ENCODE measurements around the gene EML6.
"Not testable (repeated sequence)": the region's sequence is repeated elsewhere in the genome, so short reads cannot be mapped to it uniquely, and the experiment has no call there.

EML6 gene

GRCh38 chr2:54855434-54855833, 132.0 kb downstream of the EML6 start:
- DNase-seq = no peak

GRCh38 chr2:54858021-54858681, 134.7 kb downstream of the EML6 start:
- DNase-seq = no peak

GRCh38 chr2:54859416-54859815, 136.0 kb downstream of the EML6 start:
- no peak for DNase-seq

DNA sequence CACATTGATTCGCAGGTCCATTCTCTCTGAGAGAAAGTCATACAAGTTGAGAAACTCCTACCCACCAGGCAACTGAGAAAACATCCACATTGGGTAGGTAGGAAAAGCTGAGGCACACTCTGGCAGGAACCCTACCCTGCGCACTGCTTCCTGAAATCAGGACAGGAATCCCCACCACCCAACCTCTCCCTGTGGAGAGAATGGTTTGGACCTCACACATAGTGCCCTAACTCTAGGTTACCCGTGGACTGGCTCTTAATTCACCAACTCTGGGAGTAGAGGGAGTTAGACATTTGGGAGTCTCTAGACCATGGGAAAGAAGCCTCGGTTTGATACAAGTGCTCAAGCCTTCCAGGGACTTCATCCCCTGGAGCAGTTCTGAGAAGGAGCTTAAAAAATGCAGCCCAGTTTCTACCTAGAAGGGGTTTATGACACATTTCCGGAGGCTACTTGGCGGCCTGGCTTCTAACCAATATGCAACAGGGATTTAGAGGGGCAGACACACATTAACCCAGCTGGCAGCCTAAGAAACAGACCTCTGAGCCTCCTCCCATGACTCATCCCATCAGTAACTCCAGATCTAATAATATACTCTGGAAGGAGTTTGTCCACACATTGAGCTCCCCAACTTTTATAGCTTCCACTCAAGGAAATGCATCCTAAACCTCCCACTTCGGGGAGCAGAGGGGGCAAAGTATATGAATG, 136.7 kb downstream of the EML6 start:
- no peak for DNase-seq

DNA sequence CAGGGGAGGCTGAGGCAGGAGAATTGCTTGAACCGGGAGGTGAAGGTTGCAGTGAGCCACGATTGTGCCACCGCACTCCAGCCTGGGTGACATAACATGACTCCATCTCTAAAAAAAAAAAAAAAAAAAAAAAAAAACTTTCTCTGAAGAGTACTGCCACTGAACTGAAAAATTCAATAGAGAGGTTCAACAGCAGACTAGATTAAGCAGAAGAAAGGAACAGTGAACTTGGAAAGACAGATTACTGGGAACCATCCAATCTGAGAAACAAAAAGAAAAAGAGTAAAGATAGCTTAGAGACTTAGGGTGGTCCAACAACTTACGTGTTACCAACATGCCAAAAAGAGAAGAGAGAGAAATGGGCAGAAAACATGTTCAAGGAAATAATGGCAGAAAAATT, 138.8 kb downstream of the EML6 start:
- no peak for DNase-seq

DNA sequence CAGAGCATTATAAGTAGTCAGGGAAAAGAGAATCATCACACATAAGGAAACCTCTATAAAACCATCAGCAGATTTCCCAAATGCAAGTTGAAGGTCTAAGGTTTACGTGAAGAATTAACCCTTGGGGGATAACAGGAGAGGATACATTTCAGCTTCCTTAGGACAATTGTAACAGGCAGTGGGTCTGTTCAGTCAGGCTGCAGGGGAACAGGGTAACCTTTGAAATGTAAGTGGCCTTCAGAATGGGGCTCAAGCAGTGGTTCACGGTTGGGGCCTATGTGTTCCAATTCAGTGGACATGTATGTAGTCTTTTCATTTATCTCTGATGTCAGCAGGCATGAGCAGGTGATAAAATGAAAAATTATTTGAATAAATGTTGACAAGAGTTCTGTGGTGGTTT, 139.3 kb downstream of the EML6 start:
- DNase-seq = no peak

- no peak for DNase-seq
These were observed 140.2 kb downstream of the EML6 start for GRCh38 chr2:54863660-54864059.

GRCh38 chr2:54864096-54864495, 140.6 kb downstream of the EML6 start:
- no peak for DNase-seq

GRCh38 chr2:54864727-54865126, 141.3 kb downstream of the EML6 start:
- no peak for DNase-seq

- DNase-seq = no peak
These were observed 142.7 kb downstream of the EML6 start for GRCh38 chr2:54866179-54866578.

DNA sequence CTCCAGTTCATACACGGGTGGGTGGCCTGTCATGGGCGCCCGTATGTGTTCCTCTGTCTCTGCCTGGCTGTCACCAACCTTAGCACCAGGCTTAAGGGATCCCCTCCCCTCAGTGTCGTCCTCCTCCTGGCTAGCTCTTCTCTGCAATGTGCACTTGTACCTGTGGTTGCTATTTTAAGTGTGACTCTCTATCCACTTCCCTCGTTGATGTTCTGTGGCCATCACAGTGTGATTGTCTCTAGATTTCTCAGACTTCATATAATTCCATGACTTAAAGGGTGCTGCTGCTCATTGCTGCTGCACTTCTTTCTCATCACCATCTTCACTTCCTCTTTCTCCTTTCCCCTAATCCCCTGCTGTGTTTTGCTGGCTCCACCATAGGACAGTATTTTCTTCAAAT, 143.4 kb downstream of the EML6 start:
- no peak for DNase-seq

DNA sequence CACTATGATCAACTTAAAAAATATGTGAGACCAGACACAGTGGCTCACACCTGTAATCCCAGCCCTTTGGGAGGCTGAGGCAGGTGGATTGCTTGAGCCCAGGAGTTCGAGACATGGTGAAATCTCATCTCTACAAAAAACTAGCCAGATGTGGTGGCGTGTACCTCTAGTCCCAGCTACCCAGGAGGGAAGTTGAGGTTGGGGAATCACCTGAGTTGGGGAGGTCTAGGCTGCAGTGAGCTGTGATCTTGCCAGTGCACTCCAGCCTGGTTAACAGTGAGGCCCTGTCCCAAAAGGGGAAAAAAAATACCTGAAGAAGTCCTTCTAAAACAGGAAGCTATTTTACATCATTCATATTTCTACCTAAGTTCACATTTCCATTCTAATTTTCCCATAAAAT, 144.0 kb downstream of the EML6 start:
- no peak for DNase-seq

DNA sequence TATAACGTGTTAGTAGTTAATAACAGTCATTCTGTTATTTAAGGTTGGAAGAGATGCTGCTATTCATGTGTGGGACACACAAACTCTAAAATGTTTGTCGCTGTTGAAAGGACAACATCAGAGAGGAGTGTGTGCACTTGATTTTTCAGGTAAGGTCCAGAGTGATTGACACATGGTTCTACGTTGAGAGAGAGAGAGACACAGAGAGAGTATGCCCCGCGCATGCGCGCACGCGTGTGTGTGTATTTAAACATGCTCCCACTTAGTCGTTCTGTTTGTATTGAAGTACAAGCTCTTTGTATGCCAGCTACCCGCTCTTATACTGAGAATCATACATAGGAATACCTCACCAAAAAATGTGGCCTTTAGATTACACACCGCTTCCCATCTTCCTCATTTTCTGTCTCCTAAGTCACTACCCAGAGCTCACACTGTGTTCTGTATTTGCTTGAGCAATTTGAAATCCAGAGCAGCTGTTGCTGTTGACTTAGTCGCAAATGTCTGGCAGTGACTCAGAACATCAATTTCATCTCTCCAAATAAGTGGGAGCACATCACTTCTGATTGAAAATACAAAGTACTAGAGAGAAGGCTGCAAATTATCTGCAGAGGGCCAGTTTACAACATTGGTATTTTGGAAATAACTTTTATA, 148.1 kb downstream of the EML6 start:
- DNase-seq = peak; percentile 99

GRCh38 chr2:54872780-54873179, 149.3 kb downstream of the EML6 start:
- peak; percentile 86 for DNase-seq

- DNase-seq = not testable (repeated sequence)
These were observed 149.8 kb downstream of the EML6 start for GRCh38 chr2:54873236-54873635.

DNA sequence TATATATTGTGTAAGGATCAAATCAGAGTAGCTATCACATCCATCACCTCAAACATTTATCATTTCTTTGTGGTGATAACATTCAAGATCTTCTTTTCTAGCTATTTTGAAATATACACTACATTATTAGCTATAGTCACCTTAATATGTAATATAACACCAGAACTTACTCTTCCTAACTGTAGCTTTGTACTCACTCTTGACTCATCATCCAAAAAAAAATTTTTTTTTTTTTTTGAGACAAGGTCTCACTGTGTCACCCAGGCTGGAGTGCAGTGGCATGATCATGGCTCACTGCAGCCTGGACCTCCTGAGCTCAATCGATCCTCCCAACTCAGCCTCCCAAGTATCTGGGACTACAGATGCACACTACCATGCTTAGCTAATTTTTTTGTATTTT, 153.3 kb downstream of the EML6 start:
- DNase-seq = no peak

DNA sequence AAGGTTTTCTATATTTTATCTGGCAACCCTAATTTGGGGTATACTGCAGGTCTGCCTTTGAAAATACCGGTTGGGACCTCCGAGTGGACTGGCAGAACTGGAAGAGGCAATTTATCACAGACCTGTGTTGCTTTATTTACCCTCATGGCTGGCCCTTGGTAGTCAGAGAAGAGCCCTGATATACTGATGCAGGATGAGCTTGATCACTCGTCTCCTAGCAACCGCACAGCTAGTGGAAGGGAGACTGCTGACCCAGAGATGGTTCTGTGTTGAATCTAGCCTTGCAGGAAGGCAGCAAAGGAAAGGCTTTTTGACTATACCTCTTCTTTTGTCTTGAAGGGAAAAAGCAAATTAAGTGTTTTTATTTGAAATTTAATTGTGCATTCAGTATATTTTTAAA, 154.7 kb downstream of the EML6 start:
- peak; percentile 15 for DNase-seq

DNA sequence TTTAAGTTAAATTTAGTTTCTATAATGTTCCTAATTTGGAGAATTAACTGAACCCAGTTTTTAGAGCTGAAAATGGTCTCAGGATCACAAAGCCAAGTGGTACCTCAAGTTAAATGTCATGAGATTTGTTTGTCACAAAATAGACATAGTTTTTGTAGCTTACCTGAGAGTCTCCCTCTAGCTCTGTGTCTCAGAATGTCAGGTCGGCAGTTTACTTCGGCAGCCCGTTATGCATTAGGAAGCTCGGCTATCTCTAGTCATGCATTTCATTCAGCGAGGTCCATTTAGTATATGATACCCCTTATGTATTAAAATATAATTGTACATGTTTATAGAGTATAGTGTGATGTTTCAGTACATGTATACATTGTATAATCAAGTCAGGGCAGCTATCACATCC, 155.6 kb downstream of the EML6 start:
- DNase-seq = peak; percentile 66

DNA sequence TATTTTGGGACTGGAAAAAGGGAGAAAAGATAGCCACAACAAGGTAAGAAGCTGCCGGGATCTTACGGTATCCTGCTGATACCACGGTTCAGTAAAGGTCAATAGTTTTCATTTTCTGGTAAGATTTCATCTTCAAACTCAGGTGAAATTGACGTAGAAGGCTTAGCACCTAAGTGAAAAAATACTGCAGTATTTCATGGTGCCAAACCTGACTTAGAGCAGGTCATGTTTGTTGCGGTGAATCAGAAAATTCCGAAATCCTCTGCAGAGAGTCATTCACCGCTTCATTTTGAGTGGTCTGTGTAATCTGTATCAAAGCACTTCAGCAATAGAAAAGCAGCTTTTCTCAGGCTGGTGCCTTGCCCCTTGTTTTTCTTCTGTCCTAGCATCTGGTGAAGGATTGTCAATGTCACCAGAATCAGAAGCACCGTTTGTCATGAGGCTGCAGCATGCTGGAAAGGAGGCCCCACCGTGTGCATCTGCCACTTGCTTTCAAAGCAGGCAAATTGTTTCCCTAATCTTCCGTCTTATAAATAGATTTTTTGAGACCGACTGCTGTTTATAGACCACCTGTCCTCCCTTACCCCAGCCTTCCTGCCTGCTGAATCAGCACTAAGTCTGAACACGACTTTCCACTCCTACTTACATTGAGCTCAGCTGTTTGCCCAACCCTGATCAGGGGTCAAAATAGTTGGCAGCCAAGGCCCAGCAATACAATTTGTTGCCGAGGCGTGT, 156.3 kb downstream of the EML6 start:
- DNase-seq = peak; percentile 99

DNA sequence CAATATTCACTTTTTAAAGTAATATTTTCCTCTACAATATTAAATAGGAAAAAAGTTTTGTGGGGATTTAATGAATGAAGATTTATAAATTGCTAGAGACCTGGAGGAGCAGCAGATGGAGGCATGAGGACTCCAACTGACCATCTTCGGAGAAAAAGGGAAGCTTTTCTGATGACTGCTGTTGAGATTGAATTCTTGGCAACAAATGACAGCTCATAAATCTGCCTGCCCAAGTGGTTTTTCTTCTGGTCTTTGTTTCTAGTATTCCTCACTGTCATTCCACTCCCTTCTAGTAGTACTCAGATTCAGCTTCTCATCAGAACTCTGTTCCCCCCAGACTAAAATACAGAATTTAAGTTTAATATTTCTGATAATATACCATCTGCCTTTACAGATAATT, 157.0 kb downstream of the EML6 start:
- peak; percentile 65 for DNase-seq

DNA sequence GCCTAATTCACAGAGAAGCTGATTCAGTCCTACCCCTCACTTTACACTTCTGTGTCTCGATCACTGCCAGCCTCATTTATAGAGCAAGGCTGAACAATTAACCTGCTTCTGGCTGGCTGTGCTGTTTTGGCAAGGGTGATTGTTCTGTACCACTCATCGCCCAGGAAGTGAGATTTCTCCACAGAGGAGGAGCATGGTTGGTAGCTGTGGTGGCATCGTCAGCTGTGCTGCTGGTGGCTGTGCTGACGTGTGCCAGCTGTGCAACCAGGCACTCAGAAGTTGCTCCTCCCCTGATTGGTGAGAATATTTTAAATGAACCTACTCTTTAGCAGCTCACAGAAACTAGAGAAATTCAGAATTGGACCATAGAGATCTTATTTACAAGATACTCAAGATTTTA, 158.3 kb downstream of the EML6 start:
- DNase-seq = peak; percentile 38

DNA sequence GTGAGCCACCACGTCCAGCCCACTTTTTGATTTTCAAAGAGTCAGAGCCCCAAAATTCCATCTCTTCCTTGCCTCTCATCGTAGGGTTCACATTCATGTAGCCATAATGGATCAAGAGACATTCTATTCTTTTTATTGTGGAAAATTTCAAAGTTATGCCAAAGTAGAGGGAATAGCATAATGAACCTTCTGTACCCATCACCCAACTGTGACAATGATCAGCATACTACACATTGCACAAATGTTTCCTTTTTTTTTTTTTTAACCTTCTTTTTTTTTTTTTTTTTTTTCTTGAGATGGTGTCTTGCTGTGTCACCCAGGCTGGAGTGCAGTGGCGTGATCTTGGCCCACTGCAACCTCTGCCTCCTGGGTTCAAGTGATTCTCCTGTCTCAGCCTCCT, 162.4 kb downstream of the EML6 start:
- DNase-seq = no peak

GRCh38 chr2:54887850-54888545, 164.5 kb downstream of the EML6 start:
- DNase-seq = peak; percentile 18

Measured in NCI-H2171 treated with DMSO at 0.1 percent for 48 hours (cell line).